ENCODE measurements around the gene HDLBP. TPM values are rescaled to one million over a fixed set of nuclear protein-coding genes. Genes with fewer than 3 reads are reported as not detected.
"Not testable (repeated sequence)": the region's sequence is repeated elsewhere in the genome, so short reads cannot be mapped to it uniquely, and the experiment has no call there.

Gene HDLBP
- total RNA-seq, 1 experiment from 2014 or later: 350 TPM

- DNase-seq (ENCODE audit: low spot score): no peak
Measured at GRCh38 chr2:241302759-241303651, 12.5 kb downstream of the HDLBP start.

GRCh38 chr2:241302083-241302482, 13.4 kb downstream of the HDLBP start:
- DNase-seq (ENCODE audit: low spot score): no peak

- no peak for DNase-seq (ENCODE audit: low spot score)
Measured at GRCh38 chr2:241300000-241300399, 15.5 kb downstream of the HDLBP start.

- DNase-seq (ENCODE audit: low spot score): no peak
Measured at GRCh38 chr2:241298673-241299072, 16.8 kb downstream of the HDLBP start.

GRCh38 chr2:241296767-241297166, 18.7 kb downstream of the HDLBP start:
- DNase-seq (ENCODE audit: low spot score): no peak

GRCh38 chr2:241295326-241296095, 20.0 kb downstream of the HDLBP start:
- no peak for DNase-seq (ENCODE audit: low spot score)

GRCh38 chr2:241293378-241293797, 22.1 kb downstream of the HDLBP start:
- not testable (repeated sequence) for DNase-seq (ENCODE audit: low spot score)

GRCh38 chr2:241291977-241292376, 23.5 kb downstream of the HDLBP start:
- DNase-seq (ENCODE audit: low spot score): no peak

GRCh38 chr2:241291153-241291552, 24.3 kb downstream of the HDLBP start:
- DNase-seq (ENCODE audit: low spot score): no peak

- DNase-seq (ENCODE audit: low spot score): no peak
Measured at GRCh38 chr2:241289597-241289996, 25.9 kb downstream of the HDLBP start.

- DNase-seq (ENCODE audit: low spot score): no peak
Measured at GRCh38 chr2:241289053-241289452, 26.4 kb downstream of the HDLBP start.

GRCh38 chr2:241288324-241288888, 27.1 kb downstream of the HDLBP start:
- no peak for DNase-seq (ENCODE audit: low spot score)

GRCh38 chr2:241286348-241287090, 29.0 kb downstream of the HDLBP start:
- no peak for DNase-seq (ENCODE audit: low spot score)

- DNase-seq (ENCODE audit: low spot score): no peak
Measured at GRCh38 chr2:241285596-241285995, 29.9 kb downstream of the HDLBP start.

GRCh38 chr2:241282555-241282954, 32.9 kb downstream of the HDLBP start:
- DNase-seq (ENCODE audit: low spot score): no peak

- no peak for DNase-seq (ENCODE audit: low spot score)
Measured at GRCh38 chr2:241280291-241280690, 35.2 kb downstream of the HDLBP start.

- no peak for DNase-seq (ENCODE audit: low spot score)
Measured at GRCh38 chr2:241279828-241280227, 35.6 kb downstream of the HDLBP start.

GRCh38 chr2:241279413-241279812, 36.1 kb downstream of the HDLBP start:
- DNase-seq (ENCODE audit: low spot score): no peak

GRCh38 chr2:241278306-241278705, 37.2 kb downstream of the HDLBP start:
- DNase-seq (ENCODE audit: low spot score): not testable (repeated sequence)

GRCh38 chr2:241275910-241276309, 39.6 kb downstream of the HDLBP start:
- no peak for DNase-seq (ENCODE audit: low spot score)

- DNase-seq (ENCODE audit: low spot score): no peak
Measured at GRCh38 chr2:241275504-241275903, 40.0 kb downstream of the HDLBP start.

- no peak for DNase-seq (ENCODE audit: low spot score)
Measured at GRCh38 chr2:241274127-241274526, 41.3 kb downstream of the HDLBP start.

Data from H4 (cell line).